Measurements from ENCODE around the gene YIF1B. TPM values are rescaled to one million over a fixed set of nuclear protein-coding genes. Genes with fewer than 3 reads are reported as not detected.

YIF1B gene
- total and polyA plus RNA-seq, 2 of the 4 experiments (the other 2 are of a cell fraction), result 72.2 to 165 TPM

- Histone ChIP-seq H2AFZ (replicated peaks; ENCODE audit: low read length, poor library complexity) (peak overlapping the region; percentile 26), H3K4me1 (ENCODE audit: control insufficient read depth, insufficient read depth, low read length) (peaks cover 10% of the 10 kb centered on the region), H4K8ac (ENCODE audit: low read depth in 2 of 2, low read length in 2 of 2) (no peak overlapping the region), H3K14ac (replicated peaks; ENCODE audit: low read depth, low read length) (no peak overlapping the region), H3K18ac (ENCODE audit: low read depth, low read length) (no peak overlapping the region), H2BK5ac (ENCODE audit: low read depth, low read length, poor library complexity, severe bottlenecking) (no peak overlapping the region), H4K91ac (ENCODE audit: insufficient read depth, low read depth, low read length) (peak overlapping the region; percentile 75), H3K9ac (ENCODE audit: low read depth, low read length) (no peak overlapping the region), H3K27me3 (ENCODE audit: control insufficient read depth, insufficient read depth, low read length) (no peaks in the 10 kb centered on the region), H3K79me1 (ENCODE audit: low read depth in 1 of 2, low read length in 2 of 2) (no peaks in the 10 kb centered on the region), H3K23ac (ENCODE audit: low read depth, low read length) (no peak overlapping the region), H3K36me3 (ENCODE audit: control insufficient read depth, insufficient read depth, low read length) (no peaks in the 10 kb centered on the region), H4K20me1 (ENCODE audit: insufficient read depth, low read length) (no peaks in the 10 kb centered on the region), H2BK120ac (ENCODE audit: low read depth, low read length) (no peak overlapping the region), H3K56ac (ENCODE audit: extremely low read depth, insufficient read depth, low read length) (no peak overlapping the region), H3K27ac (ENCODE audit: insufficient read depth, low read length) (no peak overlapping the region), H2AK5ac (ENCODE audit: low read depth, low read length) (no peak overlapping the region), H2BK20ac (ENCODE audit: low read depth, low read length) (no peak overlapping the region), H4K5ac (ENCODE audit: low read depth, low read length) (no peak overlapping the region), H2BK15ac (ENCODE audit: low read depth, low read length) (no peak overlapping the region; the same call in 2 of the 3 replicates), H3K4me3 (ENCODE audit: insufficient read depth, low read depth, low read length) (no peak overlapping the region), H3K4me2 (ENCODE audit: low read depth, low read length) (no peak overlapping the region), H3K9me1 (ENCODE audit: insufficient read depth, low read length) (peaks cover 2% of the 10 kb centered on the region; the same call in 1 of the 2 replicates), H2AK9ac (replicated peaks; ENCODE audit: low read depth, low read length, poor library complexity) (no peak overlapping the region), H3K9me3 (ENCODE audit: control insufficient read depth, insufficient read depth, low read length) (no peaks in the 10 kb centered on the region), H3K4ac (ENCODE audit: low read depth, low read length) (0 out of 2 replicates have a peak overlapping the region, but pooled peaks have one; percentile 25)
- dilution Hi-C loops (cut with HindIII; ENCODE audit: low sequenced_read_pairs, unreplicated experiment), result no loop called here
- BruUV-seq (replicated peaks), result no TSS peak
- ChIA-PET POLR2A (ENCODE audit: unreplicated experiment) (no interaction called here), CTCF (no interaction called here)
- intact Hi-C loops (cut with micrococcal nuclease), result no loop called here
- TF ChIP-seq RCOR1 (IDR thresholded peaks at IDR 0.05; ENCODE audit: insufficient replicate concordance, low read length) (no peak), BHLHE40 (IDR thresholded peaks at IDR 0.05; ENCODE audit: low read depth, low read length) (no peak), POLR2A (IDR thresholded peaks at IDR 0.05; ENCODE audit: low read depth, low read length) (no peak)
- WGBS, 2 experiments (ENCODE audit: extremely low coverage in 2 of 2, insufficient read length in 1 of 2), result 100% methylated on average over 2 of the region's 7 CpGs; no CpG with 5 or more reads in 1 of the 2 experiments
- in situ Hi-C loops (cut with MboI; ENCODE audit: low sequenced_read_pairs), result no loop called here
- ATAC-seq (ENCODE audit: low read depth) (no peak), DNase-seq (no peak)
These were observed 31.3 kb downstream of the YIF1B start for GRCh38 chr19:38284422-38284821.
